Measurements from ENCODE around the gene MEOX1.
A peak's percentile ranks its signal among the peaks of the same experiment; 100 is the strongest.

MEOX1 gene

GRCh38 chr17:43641416-43641815 lies 20.3 kb downstream of the MEOX1 start:
- TF ChIP-seq Cebpa-rat (IDR thresholded peaks at IDR 0.05) = no peak
- Histone ChIP-seq H3K4me1 (peaks cover 8% of the 10 kb centered on the region), H3K27me3 (peaks cover 11% of the 10 kb centered on the region), H3K4me3 (no peak overlapping the region), H3K9me3 (peaks cover 4% of the 10 kb centered on the region; the same call in 1 of the 2 replicates), H3K4me2 (peak overlapping the region; percentile 41; the same call in 1 of the 2 replicates), H3K36me3 (no peaks in the 10 kb centered on the region), H3K27ac (no peak overlapping the region), H3K9ac (no peak overlapping the region), H4K20me1 (no peaks in the 10 kb centered on the region)

GRCh38 chr17:43640491-43641252 lies 21.1 kb downstream of the MEOX1 start:
- Histone ChIP-seq H3K4me1 (peaks cover 8% of the 10 kb centered on the region), H3K27me3 (peaks cover 4% of the 10 kb centered on the region; the same call in 1 of the 2 replicates), H3K9ac (no peak overlapping the region), H4K20me1 (no peaks in the 10 kb centered on the region), H3K4me3 (no peak overlapping the region), H3K27ac (no peak overlapping the region), H3K9me3 (no peaks in the 10 kb centered on the region), H3K4me2 (peak overlapping the region; percentile 41; the same call in 1 of the 2 replicates), H3K36me3 (no peaks in the 10 kb centered on the region)
- TF ChIP-seq Cebpa-rat (IDR thresholded peaks at IDR 0.05) = no peak

DNA sequence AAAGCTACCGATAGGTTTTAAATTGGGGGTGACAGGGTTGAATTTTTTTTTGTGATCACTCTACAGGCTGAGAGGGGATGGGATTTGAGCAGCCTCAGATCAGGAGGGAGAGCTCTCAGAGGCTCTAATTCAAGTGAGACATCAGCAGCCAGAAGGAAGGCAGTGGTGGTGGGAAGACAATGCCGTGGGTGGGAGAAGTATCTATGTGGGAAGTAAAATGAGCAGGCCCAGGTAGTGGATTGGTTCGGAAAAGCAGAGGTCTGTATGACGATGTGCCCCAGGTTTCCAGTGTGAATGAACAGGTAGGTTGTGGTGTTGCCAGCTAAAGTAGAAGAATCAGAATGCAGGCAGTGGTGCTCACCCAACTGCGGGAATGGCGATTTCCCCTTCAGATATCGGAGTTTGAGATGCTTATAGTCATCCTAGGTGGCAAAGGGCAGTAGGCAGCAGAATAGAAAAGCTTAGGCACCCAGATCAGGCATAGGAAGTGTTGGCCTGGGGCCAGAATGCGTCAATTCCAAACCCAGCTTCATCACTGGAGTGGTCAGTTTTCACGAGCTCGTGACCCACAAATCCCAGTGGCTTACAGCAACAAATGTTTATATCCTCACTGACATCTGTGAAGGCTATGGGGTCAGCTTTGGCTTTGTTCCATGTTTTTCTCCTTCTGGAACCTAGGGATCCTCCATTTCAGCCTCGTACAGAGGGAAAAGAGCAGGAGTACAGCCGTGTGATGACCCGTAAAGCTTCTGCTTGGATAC lies 24.0 kb downstream of the MEOX1 start:
- H3K27ac ChIP-seq = no peak overlapping the region
- no peak for TF ChIP-seq Cebpa-rat (IDR thresholded peaks at IDR 0.05)

GRCh38 chr17:43636426-43636825 lies 25.3 kb downstream of the MEOX1 start:
- no peak overlapping the region for H3K27ac ChIP-seq
- no peak overlapping the region for H3K4me2 ChIP-seq
- H3K9ac ChIP-seq = no peak overlapping the region
- H3K27me3 ChIP-seq = no peaks in the 10 kb centered on the region
- H3K4me1 ChIP-seq = peaks cover 13% of the 10 kb centered on the region
- H3K36me3 ChIP-seq = no peaks in the 10 kb centered on the region
- no peak overlapping the region for H3K4me3 ChIP-seq
- TF ChIP-seq Cebpa-rat (IDR thresholded peaks at IDR 0.05) = no peak
- H4K20me1 ChIP-seq = no peaks in the 10 kb centered on the region
- no peaks in the 10 kb centered on the region for H3K9me3 ChIP-seq

More for the DNA sequence above, 24.0 kb downstream of the MEOX1 start:
- no peaks in the 10 kb centered on the region for H3K27me3 ChIP-seq
- no peaks in the 10 kb centered on the region for H3K9me3 ChIP-seq
- H3K4me1 ChIP-seq = peaks cover 12% of the 10 kb centered on the region
- no peak overlapping the region for H3K4me2 ChIP-seq
- H3K9ac ChIP-seq = no peak overlapping the region
- no peaks in the 10 kb centered on the region for H4K20me1 ChIP-seq
- no peak overlapping the region for H3K4me3 ChIP-seq
- H3K36me3 ChIP-seq = no peaks in the 10 kb centered on the region

GRCh38 chr17:43634591-43635125 lies 27.1 kb downstream of the MEOX1 start:
- Histone ChIP-seq H4K20me1 (no peaks in the 10 kb centered on the region), H3K9me3 (no peaks in the 10 kb centered on the region), H3K4me1 (peaks cover 8% of the 10 kb centered on the region; the same call in 1 of the 2 replicates), H3K36me3 (no peaks in the 10 kb centered on the region), H3K27me3 (no peaks in the 10 kb centered on the region), H3K4me3 (no peak overlapping the region), H3K27ac (no peak overlapping the region), H3K9ac (no peak overlapping the region), H3K4me2 (no peak overlapping the region)
- TF ChIP-seq Cebpa-rat (IDR thresholded peaks at IDR 0.05) = no peak

DNA sequence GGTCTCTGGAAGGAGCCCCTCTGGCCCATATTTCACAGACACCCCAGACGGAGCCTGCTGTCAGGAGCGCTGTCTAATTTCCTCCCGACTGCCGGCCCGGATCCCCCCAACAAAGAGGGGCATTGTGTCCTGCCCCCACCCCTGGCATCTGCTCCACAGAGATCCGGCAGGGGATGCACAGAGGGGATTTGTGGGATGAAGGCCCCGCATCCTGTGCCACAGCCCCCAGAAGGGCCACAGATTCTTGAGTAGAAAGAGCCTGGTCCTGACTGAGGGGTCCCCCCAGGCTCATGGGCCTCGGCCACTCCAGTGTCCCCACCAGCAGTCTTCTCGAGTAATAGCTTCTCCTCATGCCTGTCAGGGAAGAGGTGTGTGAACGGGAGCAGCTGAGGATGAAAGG lies 29.5 kb downstream of the MEOX1 start:
- H3K4me1 ChIP-seq = peaks cover 8% of the 10 kb centered on the region; the same call in 1 of the 2 replicates
- H4K20me1 ChIP-seq = no peaks in the 10 kb centered on the region
- H3K9me3 ChIP-seq = no peaks in the 10 kb centered on the region
- H3K4me3 ChIP-seq = no peak overlapping the region
- TF ChIP-seq Cebpa-rat (IDR thresholded peaks at IDR 0.05) = no peak
- no peak overlapping the region for H3K4me2 ChIP-seq
- H3K27ac ChIP-seq = no peak overlapping the region
- no peaks in the 10 kb centered on the region for H3K27me3 ChIP-seq
- H3K9ac ChIP-seq = no peak overlapping the region
- no peaks in the 10 kb centered on the region for H3K36me3 ChIP-seq

GRCh38 chr17:43631429-43631828 lies 30.3 kb downstream of the MEOX1 start:
- Histone ChIP-seq H3K9ac (no peak overlapping the region), H3K9me3 (no peaks in the 10 kb centered on the region), H3K4me1 (peaks cover 8% of the 10 kb centered on the region; the same call in 1 of the 2 replicates), H3K27ac (no peak overlapping the region), H4K20me1 (no peaks in the 10 kb centered on the region), H3K36me3 (no peaks in the 10 kb centered on the region), H3K4me2 (no peak overlapping the region), H3K4me3 (no peak overlapping the region), H3K27me3 (no peaks in the 10 kb centered on the region)
- TF ChIP-seq Cebpa-rat (IDR thresholded peaks at IDR 0.05) = no peak

DNA sequence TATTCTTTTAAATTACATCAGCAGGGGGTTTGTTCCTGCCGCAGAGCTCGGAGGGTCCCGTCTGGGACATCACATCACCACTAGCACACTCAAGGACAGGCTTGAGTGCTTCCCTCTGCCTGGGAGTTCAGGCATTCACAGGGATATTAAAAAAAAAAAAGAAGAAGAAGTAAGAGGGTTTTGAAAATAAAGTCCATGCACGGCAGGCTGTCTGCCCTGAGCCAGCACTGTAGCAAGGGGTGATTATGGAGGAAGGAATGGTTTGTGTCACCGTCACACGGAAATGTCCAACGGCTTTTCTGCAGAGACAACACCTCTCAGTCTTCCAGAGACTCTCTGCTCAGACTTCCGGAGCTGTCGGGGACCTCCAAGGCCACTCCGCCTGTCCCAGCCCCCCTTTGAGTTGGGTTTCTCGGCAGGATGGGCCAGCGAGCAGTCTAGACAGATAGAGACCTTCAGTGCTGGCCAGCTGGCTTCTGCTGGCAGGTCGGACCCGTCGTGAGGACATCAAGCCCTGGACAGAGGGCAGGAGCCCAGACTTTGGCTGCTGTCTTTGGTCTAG lies 33.6 kb downstream of the MEOX1 start:
- Histone ChIP-seq H3K9me3 (no peaks in the 10 kb centered on the region), H3K27ac (no peak overlapping the region), H3K4me3 (no peak overlapping the region), H3K4me2 (no peak overlapping the region), H3K9ac (no peak overlapping the region), H3K27me3 (no peaks in the 10 kb centered on the region), H3K36me3 (no peaks in the 10 kb centered on the region), H4K20me1 (no peaks in the 10 kb centered on the region), H3K4me1 (peaks cover 8% of the 10 kb centered on the region; the same call in 1 of the 2 replicates)
- TF ChIP-seq Cebpa-rat (IDR thresholded peaks at IDR 0.05) = no peak

GRCh38 chr17:43627653-43628052 lies 34.1 kb downstream of the MEOX1 start:
- Histone ChIP-seq H3K9me3 (no peaks in the 10 kb centered on the region), H3K4me1 (peaks cover 3% of the 10 kb centered on the region; the same call in 1 of the 2 replicates), H4K20me1 (no peaks in the 10 kb centered on the region), H3K4me2 (no peak overlapping the region), H3K9ac (no peak overlapping the region), H3K4me3 (no peak overlapping the region), H3K27ac (no peak overlapping the region), H3K36me3 (no peaks in the 10 kb centered on the region), H3K27me3 (no peaks in the 10 kb centered on the region)
- no peak for TF ChIP-seq Cebpa-rat (IDR thresholded peaks at IDR 0.05)

Measured in BLaER1 (cell line).